Endothelial cell of umbilical vein (primary cell): ENCODE measurements around the gene IL6R. TPM values are rescaled to one million over a fixed set of nuclear protein-coding genes. Genes with fewer than 3 reads are reported as not detected.

Experiments
- BruUV-seq: library from RNA; stranded (reverse); fragments of 400-500 nt; replicated peaks from 2 replicates; lab custom pipeline; 2021; lab: Mats Ljungman, UMichigan
- CTCF ChIA-PET: fragments of 300-600, 350-600 bp; sonication (Branson Sonifier 250); formaldehyde crosslinking; loops from one replicate; lab custom pipeline; 2021; ENCODE audit warnings: antibody characterized with exemption, inconsistent platforms; lab: Charles Lee
- POLR2A ChIA-PET: fragments of 300-600, 350-600 bp; sonication (Branson Sonifier 250); formaldehyde crosslinking; loops from one replicate; lab custom pipeline; 2021; ENCODE audit warnings: antibody characterized with exemption, inconsistent platforms; lab: Charles Lee
- DNase-seq: peaks from one replicate; pipeline ENCODE4 v3.0.0-alpha.2; 2011; ENCODE audit warnings: low read depth, low spot score
- FAIRE-seq: peaks from 2 replicates; lab custom pipeline; 2011; peaks lifted over from hg19 to GRCh38; lab: Jason Lieb, UNC
- H2AFZ ChIP-seq: 2 replicates; pipeline ENCODE4 v1.6.0; 2012; ENCODE audit warnings: low read depth, low read length, control low read depth, inconsistent platforms
- H3K27ac ChIP-seq: 2 replicates; pipeline ENCODE4 v1.5.1; 2011; ENCODE audit warnings: low read depth, mild to moderate bottlenecking, control low read depth, low read length, moderate library complexity; ENCODE audit not compliant: insufficient read depth
- H3K27me3 ChIP-seq, 2 experiments: 2 replicates each; pipeline versions ENCODE4 v1.6.0 to v1.6.1; 2011; ENCODE audit warnings: low read length in 2 of 2, mixed read lengths in 1 of 2; ENCODE audit not compliant: control insufficient read depth in 2 of 2, insufficient read depth in 2 of 2
- H3K36me3 ChIP-seq, 2 experiments: 2 replicates in 1 of 2; 3 replicates in 1 of 2; pipeline ENCODE4 v1.5.1; 2011; ENCODE audit warnings: low read length in 2 of 2, mild to moderate bottlenecking in 1 of 2, moderate library complexity in 1 of 2; ENCODE audit not compliant: control insufficient read depth in 2 of 2, insufficient read depth in 2 of 2; ENCODE audit errors: extremely low read depth in 1 of 2
- H3K4me1 ChIP-seq: 3 replicates; pipeline ENCODE4 v1.5.1; 2011; ENCODE audit warnings: mild to moderate bottlenecking, low read length; ENCODE audit not compliant: control insufficient read depth, insufficient read depth; ENCODE audit errors: extremely low read depth
- H3K4me2 ChIP-seq: 2 replicates; pipeline ENCODE4 v1.6.1; 2011; ENCODE audit warnings: low read length, control low read depth, mixed read lengths; ENCODE audit not compliant: insufficient read depth
- H3K4me3 ChIP-seq, 3 experiments: fragments of 200-600 bp in 1 of 3; sonication (generic), shearing (Covaris generic) in 1 of 3; replicated peaks in 1 of 3; 2 replicates each; pipeline ENCODE4 v1.5.1; 2011 to 2016; ENCODE audit warnings: control low read depth in 3 of 3, low read length in 3 of 3, mild to moderate bottlenecking in 2 of 3, inconsistent platforms in 1 of 3, low read depth in 1 of 3, moderate library complexity in 1 of 3; ENCODE audit not compliant: insufficient read depth in 1 of 3
- H3K79me2 ChIP-seq: 2 replicates; pipeline ENCODE4 v1.6.0; 2012; ENCODE audit warnings: low read length, inconsistent platforms; ENCODE audit not compliant: control insufficient read depth, insufficient read depth
- H3K9ac ChIP-seq: replicated peaks from 2 replicates; pipeline ENCODE3; 2011; ENCODE audit warnings: low read length, control low read depth; ENCODE audit not compliant: insufficient read depth; ENCODE audit errors: extremely low read depth
- H3K9me1 ChIP-seq: replicated peaks from 3 replicates; pipeline ENCODE4 v1.6.0; 2011; ENCODE audit warnings: mild to moderate bottlenecking, low read length; ENCODE audit not compliant: control insufficient read depth, insufficient read depth; ENCODE audit errors: extremely low read depth
- H3K9me3 ChIP-seq: replicated peaks from 2 replicates; pipeline ENCODE4 v1.5.1; 2012; ENCODE audit warnings: low read length, inconsistent platforms; ENCODE audit not compliant: control insufficient read depth, insufficient read depth
- H4K20me1 ChIP-seq: replicated peaks from 2 replicates; pipeline ENCODE3; 2011; ENCODE audit warnings: mild to moderate bottlenecking, low read length; ENCODE audit not compliant: control insufficient read depth, insufficient read depth; ENCODE audit errors: extremely low read depth
- CTCF ChIP-seq, 2 donors: IDR thresholded peaks; 1 replicate in 1 of 2; 2 replicates in 1 of 2; pipeline ENCODE4 v1.5.1; 2011; ENCODE audit warnings: low read length in 2 of 2, mild to moderate bottlenecking in 2 of 2, moderate library complexity in 2 of 2, control low read depth in 1 of 2, inconsistent platforms in 1 of 2, low read depth in 1 of 2; ENCODE audit not compliant: insufficient read depth in 1 of 2; ENCODE audit errors: extremely low read depth in 1 of 2
- EZH2 ChIP-seq: IDR thresholded peaks from 2 replicates; pipeline ENCODE4 v1.6.1; 2012; ENCODE audit warnings: borderline replicate concordance, low read depth, mild to moderate bottlenecking, moderate library complexity, low read length, inconsistent platforms; ENCODE audit not compliant: severe bottlenecking
- FOS ChIP-seq: IDR thresholded peaks from 2 replicates; pipeline ENCODE4 v1.6.1; 2011; ENCODE audit warnings: mild to moderate bottlenecking, low read length, moderate library complexity, borderline replicate concordance; ENCODE audit not compliant: insufficient read depth
- GATA2 ChIP-seq: IDR thresholded peaks from 2 replicates; pipeline ENCODE4 v1.7.0; 2011; ENCODE audit warnings: low read depth, mild to moderate bottlenecking, moderate library complexity, mixed read lengths, low read length; ENCODE audit not compliant: insufficient read length, insufficient read depth
- JUN ChIP-seq: IDR thresholded peaks from 2 replicates; pipeline ENCODE4 v1.6.1; 2011; ENCODE audit warnings: borderline replicate concordance, low read depth; ENCODE audit not compliant: insufficient read length, insufficient read depth
- MAX ChIP-seq: IDR thresholded peaks from 2 replicates; pipeline ENCODE4 v1.6.1; 2011; ENCODE audit not compliant: insufficient read depth, insufficient read length
- MYC ChIP-seq: IDR thresholded peaks from one replicate; pipeline ENCODE4 v1.6.1; 2011; ENCODE audit warnings: mild to moderate bottlenecking, low read depth, low read length
- POLR2A ChIP-seq: IDR thresholded peaks from 2 replicates; pipeline ENCODE4 v1.6.1; 2012; ENCODE audit warnings: low read depth, mild to moderate bottlenecking, control low read depth, low read length
- POLR2AphosphoS5 ChIP-seq: IDR thresholded peaks from 2 replicates; pipeline ENCODE4 v1.6.1; 2012; ENCODE audit warnings: low read depth, mild to moderate bottlenecking, control low read depth, low read length, moderate library complexity; ENCODE audit not compliant: insufficient read depth
- dilution Hi-C: fragments of 300-500 bp; cut with MboI; formaldehyde crosslinking; loops from one replicate; pipeline ENCODE4 v1.15.0; 2019; ENCODE audit warnings: low sequenced_read_pairs; ENCODE audit not compliant: extremely low pct_ligation_motif_present
- intact Hi-C: fragments of 100-400 bp; cut with micrococcal nuclease; formaldehyde crosslinking; loops from one replicate; pipeline ENCODE4 v1.10.0; 2022
- polyA plus RNA-seq, 4 experiments: library from polyadenylated mRNA; depleted of rRNA in 3 of 4; stranded (reverse) in 3 of 4; unstranded in 1 of 4; fragments of >200 nt; gene quantifications; 2 replicates each; pipeline versions ENCODE4 v1.2.1 to v1.2.3, GENCODE V29; 2011 to 2012; ENCODE audit warnings: missing spikeins in 1 of 4
- total RNA-seq: library from RNA; stranded (reverse); gene quantifications from 2 replicates; pipeline ENCODE4 v1.2.3, GENCODE V29; 2021

IL6R gene
- total and polyA plus RNA-seq, 2 donors (not counting 3 experiments of a cell fraction or from before 2014, with no cell fraction given) = 4.8 to 5.1 TPM

GRCh38 chr1:154423304-154423987 is 18.3 kb downstream of the IL6R start:
- Histone ChIP-seq H3K4me1 (peaks cover 39% of the 10 kb centered on the region), H2AFZ (peak overlapping the region; percentile 76), H3K36me3 (no peaks in the 10 kb centered on the region), H3K4me3 (no peak overlapping the region), H3K27ac (peak overlapping the region; percentile 46), H3K9me3 (no peaks in the 10 kb centered on the region), H3K27me3 (no peaks in the 10 kb centered on the region), H3K9me1 (no peaks in the 10 kb centered on the region), H3K9ac (peak overlapping the region; percentile 21), H3K4me2 (peak overlapping the region; percentile 60), H4K20me1 (no peaks in the 10 kb centered on the region), H3K79me2 (no peaks in the 10 kb centered on the region)
- BruUV-seq = no TSS peak
- intact Hi-C loops (loop anchor here (5.0 kb wide), 2 partner anchors 39 to 134 kb away; partner anchors contain the start of gene UBE2Q1), dilution Hi-C loops (no loop called here)
- peak; percentile 65 for TF ChIP-seq FOS
- TF ChIP-seq JUN = peak; percentile 37
- no peak for TF ChIP-seq POLR2A
- peak; percentile 89 for FAIRE-seq
- CTCF ChIA-PET = interaction anchor here (0.8 to 1.6 kb wide), 13 partner anchors 12 to 123 kb away, joined by 3 to 16 read pairs (median 4); partner anchors contain the start of gene IL6R
- DNase-seq = peak; percentile 87
- POLR2A ChIA-PET = no interaction called here

- BruUV-seq = no TSS peak
These were observed 18.8 kb downstream of the IL6R start for GRCh38 chr1:154423988-154424326.

More at GRCh38 chr1:154423988-154424326, 18.8 kb downstream of the IL6R start:
- dilution Hi-C loops (no loop called here), intact Hi-C loops (loop anchor here (5.0 kb wide), 2 partner anchors 38 to 133 kb away; partner anchors contain the start of gene UBE2Q1)
- peak overlapping the region; percentile 60 for H3K4me2 ChIP-seq
- H3K27ac ChIP-seq = peak overlapping the region; percentile 46
- H3K27me3 ChIP-seq = no peaks in the 10 kb centered on the region
- POLR2A ChIA-PET = no interaction called here
- FAIRE-seq = no peak
- H3K4me3 ChIP-seq = no peak overlapping the region
- no peaks in the 10 kb centered on the region for H3K79me2 ChIP-seq
- no peaks in the 10 kb centered on the region for H4K20me1 ChIP-seq
- TF ChIP-seq MAX (no peak), GATA2 (no peak), MYC (no peak), JUN (no peak), EZH2 (no peak), CTCF (IDR thresholded peaks at IDR 0.05; ENCODE audit: extremely low read depth in 1 of 2, insufficient read depth in 1 of 2, low read depth in 1 of 2, low read length in 2 of 2) (no peak), POLR2AphosphoS5 (no peak), FOS (no peak), POLR2A (no peak)
- no peaks in the 10 kb centered on the region for H3K9me3 ChIP-seq
- CTCF ChIA-PET = interaction anchor here (0.8 to 1.6 kb wide), 13 partner anchors 11 to 123 kb away, joined by 3 to 16 read pairs (median 4); partner anchors contain the start of gene IL6R
- H3K4me1 ChIP-seq = peaks cover 33% of the 10 kb centered on the region
- H3K9me1 ChIP-seq = no peaks in the 10 kb centered on the region
- no peaks in the 10 kb centered on the region for H3K36me3 ChIP-seq
- DNase-seq = no peak
- H3K9ac ChIP-seq = peak overlapping the region; percentile 21
- peak overlapping the region; percentile 76 for H2AFZ ChIP-seq
